HG03135 (cell line): ENCODE data around the gene NRDC.

Experiments used
- ATAC-seq: cut with Tn5 transposase; IDR thresholded peaks from one replicate; pipeline ENCODE4 v1.9.1; 2021; ENCODE audit warnings: mild to moderate bottlenecking, moderate library complexity; ENCODE audit not compliant: unreplicated experiment

NRDC gene

GRCh38 chr1:51878616-51879336, at the start of gene NRDC:
Gene NRDC, minus strand, starts transcription at chr1:51878727. Its CDS starts 112 bp downstream, at chr1:51878615.
- ATAC-seq, result peak; percentile 93

GRCh38 chr1:51927029-51927428, 48.5 kb upstream of the NRDC start:
- ATAC-seq, result no peak

- ATAC-seq, result no peak
Observed at GRCh38 chr1:51926171-51926812, 47.8 kb upstream of the NRDC start.

- ATAC-seq, result no peak
Observed at GRCh38 chr1:51924455-51924854, 45.9 kb upstream of the NRDC start.

- ATAC-seq, result no peak
Observed at GRCh38 chr1:51922040-51922439, 43.5 kb upstream of the NRDC start.

GRCh38 chr1:51920130-51920529, 41.6 kb upstream of the NRDC start:
- no peak for ATAC-seq

GRCh38 chr1:51919684-51920083, 41.2 kb upstream of the NRDC start:
- ATAC-seq, result no peak

GRCh38 chr1:51916587-51917405, 38.3 kb upstream of the NRDC start:
- ATAC-seq, result no peak

GRCh38 chr1:51915951-51916350, 37.4 kb upstream of the NRDC start:
- no peak for ATAC-seq

- no peak for ATAC-seq
Observed at GRCh38 chr1:51912881-51913280, 34.4 kb upstream of the NRDC start.

- ATAC-seq, result no peak
Observed at GRCh38 chr1:51910221-51911000, 31.9 kb upstream of the NRDC start.

GRCh38 chr1:51908499-51908898, 30.0 kb upstream of the NRDC start:
- no peak for ATAC-seq

GRCh38 chr1:51907079-51907702, 28.7 kb upstream of the NRDC start:
- no peak for ATAC-seq

GRCh38 chr1:51906306-51907078, 28.0 kb upstream of the NRDC start:
- ATAC-seq, result no peak

- no peak for ATAC-seq
Observed at GRCh38 chr1:51902456-51902855, 23.9 kb upstream of the NRDC start.

GRCh38 chr1:51901151-51901550, 22.6 kb upstream of the NRDC start:
- ATAC-seq, result no peak

GRCh38 chr1:51899022-51899421, 20.5 kb upstream of the NRDC start:
- ATAC-seq, result no peak

GRCh38 chr1:51898090-51898734, 19.7 kb upstream of the NRDC start:
- ATAC-seq, result no peak

GRCh38 chr1:51897699-51898031, 19.1 kb upstream of the NRDC start:
- ATAC-seq, result no peak
